Germinal center (tissue), 1 donor: ENCODE data around the gene PLEKHA7.
"Not testable (repeated sequence)": the region's sequence is repeated elsewhere in the genome, so short reads cannot be mapped to it uniquely, and the experiment has no call there.

Experiments
- DNase-seq: peaks from one replicate; pipeline ENCODE4 v3.0.0; 2012; ENCODE audit warnings: mixed read lengths, low spot score

The PLEKHA7 gene

GRCh38 chr11:16976379-16976778 is 37.8 kb downstream of the PLEKHA7 start:
- no peak for DNase-seq

GRCh38 chr11:16975906-16976305 is 38.3 kb downstream of the PLEKHA7 start:
- no peak for DNase-seq

DNA sequence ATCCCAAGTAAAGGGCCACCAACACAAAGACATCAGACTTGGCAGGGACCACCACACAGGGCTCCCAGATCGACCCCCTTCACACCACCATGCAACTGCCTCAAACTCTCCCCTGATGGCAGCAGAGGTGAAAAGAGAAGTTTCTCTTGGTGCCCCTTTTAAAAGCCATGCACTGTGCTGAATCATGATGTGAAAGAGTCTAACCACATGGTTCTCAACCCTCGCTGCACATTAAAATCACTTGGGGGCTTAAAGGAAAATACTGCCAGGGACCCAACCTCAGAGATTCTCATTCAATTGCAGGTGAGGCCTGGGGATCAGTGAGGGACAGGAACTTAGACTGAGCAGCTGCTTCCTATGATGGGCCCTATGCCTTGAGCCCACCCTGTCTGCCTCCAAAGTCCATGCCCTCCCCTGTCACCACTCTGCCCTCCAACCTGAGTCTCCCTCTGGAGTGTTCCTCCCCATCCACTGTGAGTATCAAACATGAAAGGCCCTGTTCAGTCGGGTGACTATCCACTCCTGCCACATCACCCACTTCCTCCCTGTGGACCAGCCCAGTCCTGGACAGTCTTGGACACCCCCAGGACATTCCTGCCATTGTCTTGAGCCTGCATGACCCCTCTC is 40.8 kb downstream of the PLEKHA7 start:
- DNase-seq, result no peak

GRCh38 chr11:16969010-16969999 is 44.9 kb downstream of the PLEKHA7 start:
- no peak for DNase-seq

DNA sequence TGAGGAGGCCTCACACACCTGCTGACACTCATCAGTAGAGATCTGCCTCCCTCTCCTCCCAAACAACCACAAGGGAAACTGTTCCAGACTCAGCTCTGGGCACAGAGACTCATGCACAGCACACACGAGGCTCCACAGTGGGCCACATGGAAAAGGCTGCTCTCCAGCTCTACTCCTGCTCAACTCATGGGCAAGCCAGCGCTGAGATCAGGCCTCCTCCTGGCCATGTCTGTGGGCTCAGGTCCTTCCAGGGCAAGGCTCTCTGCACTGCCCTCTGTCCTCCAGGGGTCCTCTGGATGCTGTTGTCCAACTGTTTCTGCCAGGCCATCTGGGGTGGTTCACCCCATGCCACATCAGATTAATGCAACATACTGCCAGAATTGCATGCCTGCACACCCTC is 46.0 kb downstream of the PLEKHA7 start:
- DNase-seq, result no peak

- DNase-seq, result no peak
Measured at GRCh38 chr11:16966930-16967671, 47.1 kb downstream of the PLEKHA7 start.

DNA sequence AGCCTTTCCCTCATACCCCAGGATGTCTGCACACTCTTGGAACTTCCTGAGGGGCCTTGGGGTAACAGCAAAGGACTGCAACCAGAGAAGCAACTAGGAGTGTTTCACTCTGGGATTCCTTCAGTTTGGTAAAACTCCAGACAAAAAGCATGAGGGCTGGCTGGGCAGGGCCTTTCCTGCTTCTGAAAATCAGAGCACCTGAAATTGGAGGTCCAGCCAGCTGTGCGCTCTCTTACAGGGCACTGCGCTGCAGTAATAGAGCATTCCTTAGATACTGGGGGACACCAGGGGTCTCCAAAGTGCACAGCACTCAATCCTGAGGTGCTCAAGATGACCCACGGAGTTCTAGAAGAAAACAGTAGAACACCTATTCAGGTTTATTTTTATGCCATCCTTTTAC is 49.7 kb downstream of the PLEKHA7 start:
- DNase-seq, result no peak

DNA sequence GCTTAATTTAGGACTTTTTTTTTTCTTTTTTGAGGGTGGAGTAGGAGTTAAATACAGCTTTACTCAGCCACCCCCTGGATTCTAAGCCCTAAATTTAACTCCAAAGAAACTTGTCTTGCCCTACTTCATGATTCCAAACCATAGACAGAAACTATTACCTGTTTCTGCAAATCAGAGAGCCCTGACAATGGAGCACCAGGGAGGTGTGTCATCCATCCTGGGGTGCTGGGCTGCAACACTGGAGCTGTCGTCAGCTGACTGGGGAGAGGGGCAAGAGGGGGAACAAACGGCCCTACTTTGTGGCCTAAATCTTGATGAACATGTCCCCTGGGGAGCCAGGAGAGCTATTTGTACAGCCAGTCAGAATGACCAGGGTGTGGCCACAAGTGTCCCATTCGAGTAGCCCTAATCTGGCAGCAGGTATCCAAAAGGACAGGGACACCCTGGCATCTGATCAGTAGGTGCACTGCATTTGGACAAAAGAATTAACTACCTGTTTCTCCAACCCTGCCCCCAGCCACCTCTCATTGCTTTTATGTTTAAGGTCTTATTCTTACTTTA is 50.8 kb downstream of the PLEKHA7 start:
- no peak for DNase-seq

- not testable (repeated sequence) for DNase-seq
Measured at GRCh38 chr11:16962589-16962988, 51.6 kb downstream of the PLEKHA7 start.

GRCh38 chr11:16962146-16962545 is 52.1 kb downstream of the PLEKHA7 start:
- DNase-seq, result no peak

DNA sequence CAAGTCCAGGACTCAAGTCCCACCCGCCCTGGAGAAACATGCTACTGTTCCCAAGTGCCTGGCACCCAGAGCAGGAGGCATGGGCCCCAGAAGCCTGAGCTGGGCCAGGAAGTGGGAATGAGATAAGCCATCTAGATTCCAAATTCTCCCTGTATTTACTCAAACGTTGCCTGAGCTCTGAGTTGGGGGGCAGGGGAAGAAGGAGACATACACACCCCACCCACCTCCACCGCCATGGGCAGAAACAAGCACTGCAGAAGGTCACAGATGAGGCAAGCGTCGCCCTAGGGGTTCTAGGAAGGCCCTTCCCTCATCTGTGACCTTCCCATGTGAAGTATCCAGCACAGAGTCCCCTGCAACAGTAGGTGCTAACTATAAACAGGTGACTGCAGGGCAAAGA is 54.0 kb downstream of the PLEKHA7 start:
- DNase-seq, result no peak

DNA sequence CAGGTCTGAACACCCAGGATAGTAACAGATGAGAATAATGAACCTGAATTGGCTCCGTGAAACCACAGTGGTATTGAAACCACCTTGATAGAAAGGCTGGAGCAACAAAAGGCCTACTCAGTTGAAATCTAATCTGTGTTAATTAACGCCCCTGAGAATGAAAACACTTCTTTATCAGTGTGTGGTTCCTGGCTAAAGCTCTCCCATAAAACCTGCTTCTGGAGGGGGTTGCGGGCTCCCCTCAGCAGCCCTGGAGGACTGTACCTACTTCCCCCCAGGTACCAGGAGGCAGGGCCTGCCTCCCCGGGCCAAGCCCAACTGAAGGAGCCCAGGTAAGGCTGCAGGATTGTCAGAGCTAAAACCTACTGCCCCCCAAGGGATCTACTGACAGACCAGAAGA is 54.6 kb downstream of the PLEKHA7 start:
- DNase-seq, result no peak

GRCh38 chr11:16958833-16959232 is 55.4 kb downstream of the PLEKHA7 start:
- no peak for DNase-seq

GRCh38 chr11:16956538-16957153 is 57.6 kb downstream of the PLEKHA7 start:
- no peak for DNase-seq

- DNase-seq, result no peak
Measured at GRCh38 chr11:16953663-16954062, 60.6 kb downstream of the PLEKHA7 start.

GRCh38 chr11:16946477-16947282 is 67.5 kb downstream of the PLEKHA7 start:
- peak; percentile 35 for DNase-seq

DNA sequence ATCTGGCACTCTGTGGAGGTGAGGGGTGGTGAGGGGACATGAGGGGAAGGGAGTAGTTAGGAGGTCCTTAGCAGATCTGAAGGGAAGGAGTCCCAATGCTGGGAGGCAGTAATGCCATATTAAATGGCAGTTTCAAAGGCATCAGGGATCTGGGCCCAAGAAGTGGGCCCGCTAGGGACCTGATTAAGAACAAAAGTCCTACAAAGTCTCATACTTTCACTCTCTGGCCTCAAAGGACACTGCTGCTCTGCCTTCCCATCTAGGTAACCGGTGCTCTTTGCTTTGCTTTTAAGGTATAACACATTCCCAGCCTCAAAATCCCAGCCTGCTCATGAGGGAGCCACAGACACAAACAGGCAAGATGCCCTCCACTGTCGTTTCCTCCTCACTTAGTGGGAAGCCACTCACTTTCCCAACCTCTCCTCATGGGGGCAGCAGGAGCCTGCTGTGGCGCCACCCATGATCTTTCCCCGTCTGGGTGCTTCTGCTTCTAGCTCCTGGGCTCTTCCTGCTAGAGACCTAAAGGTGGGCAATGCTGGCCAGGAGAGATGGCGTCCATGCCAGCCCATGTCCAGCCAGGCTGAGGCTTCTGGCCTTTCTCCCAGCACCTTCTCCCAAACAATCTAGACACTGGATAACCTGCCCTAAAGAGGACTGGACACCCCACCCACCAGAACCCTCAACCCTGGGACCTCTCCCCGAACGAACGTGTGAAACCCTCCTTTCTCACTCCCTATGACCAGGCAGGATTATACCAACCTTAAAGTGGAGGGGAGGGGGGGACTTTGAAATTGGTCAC is 68.3 kb downstream of the PLEKHA7 start:
- DNase-seq, result peak; percentile 69

DNA sequence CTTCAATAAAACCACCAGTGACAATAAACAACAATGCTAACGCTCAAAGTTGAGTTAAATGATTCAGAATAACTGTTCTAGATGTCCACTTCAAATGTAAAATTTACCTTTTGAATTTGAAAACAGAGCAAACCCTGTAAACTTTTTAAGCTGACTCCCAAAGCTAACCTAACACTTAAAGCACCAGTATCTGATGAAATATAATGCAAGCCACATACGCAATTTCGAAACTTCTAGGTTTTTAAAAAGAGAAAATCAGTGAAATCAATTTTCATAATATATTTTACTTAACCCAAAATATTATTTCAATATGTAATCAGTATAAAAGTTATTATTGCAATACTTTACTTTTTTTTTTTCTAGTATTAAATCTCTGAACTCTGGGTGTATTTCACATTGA is 71.3 kb downstream of the PLEKHA7 start:
- no peak for DNase-seq

GRCh38 chr11:16942342-16942741 is 71.9 kb downstream of the PLEKHA7 start:
- no peak for DNase-seq

DNA sequence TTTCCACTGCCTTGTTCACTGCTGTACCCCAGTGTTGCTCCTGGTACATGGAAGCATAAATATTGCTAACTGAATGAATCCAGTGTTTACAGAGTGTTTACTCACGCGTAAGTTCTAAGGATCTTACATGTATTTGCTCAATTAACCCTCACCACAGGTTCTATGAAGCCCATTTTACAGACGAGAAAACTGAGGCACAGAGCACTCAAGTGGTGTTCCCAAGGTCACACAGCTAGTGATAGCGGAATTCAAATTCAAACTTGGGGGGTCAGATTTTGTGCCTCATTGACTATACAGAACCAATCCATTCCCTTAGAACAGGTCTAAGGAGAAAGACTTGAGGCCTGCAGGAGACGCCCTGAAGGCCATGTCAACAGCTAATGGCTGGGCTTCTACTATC is 72.3 kb downstream of the PLEKHA7 start:
- DNase-seq, result no peak
